ENCODE measurements around the gene EXOC2.

EXOC2 gene

GRCh38 chr6:505374-505773 lies 187.6 kb downstream of the EXOC2 start:
- no peak for TF ChIP-seq CTCF (IDR thresholded peaks at IDR 0.05; ENCODE audit: low read depth, low read length)
- H3K4me3 ChIP-seq (ENCODE audit: low read depth, low read length) = no peak overlapping the region
- DNase-seq (ENCODE audit: low read depth, low spot score) = no peak
- in situ Hi-C loops (cut with HindIII; ENCODE audit: low sequenced_read_pairs) = no loop called here

DNA sequence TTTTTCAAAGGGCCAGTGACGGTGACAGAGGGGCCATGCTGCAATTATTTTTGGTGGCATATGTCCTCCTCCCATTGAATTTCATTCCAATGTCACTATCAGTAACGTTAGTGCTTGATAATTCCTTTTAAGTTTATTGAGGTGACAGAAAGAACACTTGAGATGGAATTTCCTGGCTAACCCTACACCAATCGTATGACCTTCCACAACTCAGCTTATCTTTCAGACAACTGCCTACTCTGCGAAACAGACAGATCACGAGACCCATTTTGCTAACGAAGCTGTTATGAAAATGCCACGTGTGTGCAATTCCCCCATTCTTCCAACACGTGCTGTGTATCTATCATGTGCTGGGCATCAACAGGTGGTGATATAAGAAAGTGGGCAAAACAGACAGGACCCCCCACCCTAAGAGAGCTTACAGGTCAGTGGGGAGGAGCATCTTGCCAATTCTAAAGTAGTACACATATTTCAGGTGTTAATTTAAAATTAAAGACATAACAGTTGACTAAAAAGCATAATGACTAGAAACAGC lies 188.4 kb downstream of the EXOC2 start:
- no peak overlapping the region for H3K4me3 ChIP-seq (ENCODE audit: low read depth, low read length)
- no peak for DNase-seq (ENCODE audit: low read depth, low spot score)
- TF ChIP-seq CTCF (IDR thresholded peaks at IDR 0.05; ENCODE audit: low read depth, low read length) = no peak
- in situ Hi-C loops (cut with HindIII; ENCODE audit: low sequenced_read_pairs) = no loop called here

DNA sequence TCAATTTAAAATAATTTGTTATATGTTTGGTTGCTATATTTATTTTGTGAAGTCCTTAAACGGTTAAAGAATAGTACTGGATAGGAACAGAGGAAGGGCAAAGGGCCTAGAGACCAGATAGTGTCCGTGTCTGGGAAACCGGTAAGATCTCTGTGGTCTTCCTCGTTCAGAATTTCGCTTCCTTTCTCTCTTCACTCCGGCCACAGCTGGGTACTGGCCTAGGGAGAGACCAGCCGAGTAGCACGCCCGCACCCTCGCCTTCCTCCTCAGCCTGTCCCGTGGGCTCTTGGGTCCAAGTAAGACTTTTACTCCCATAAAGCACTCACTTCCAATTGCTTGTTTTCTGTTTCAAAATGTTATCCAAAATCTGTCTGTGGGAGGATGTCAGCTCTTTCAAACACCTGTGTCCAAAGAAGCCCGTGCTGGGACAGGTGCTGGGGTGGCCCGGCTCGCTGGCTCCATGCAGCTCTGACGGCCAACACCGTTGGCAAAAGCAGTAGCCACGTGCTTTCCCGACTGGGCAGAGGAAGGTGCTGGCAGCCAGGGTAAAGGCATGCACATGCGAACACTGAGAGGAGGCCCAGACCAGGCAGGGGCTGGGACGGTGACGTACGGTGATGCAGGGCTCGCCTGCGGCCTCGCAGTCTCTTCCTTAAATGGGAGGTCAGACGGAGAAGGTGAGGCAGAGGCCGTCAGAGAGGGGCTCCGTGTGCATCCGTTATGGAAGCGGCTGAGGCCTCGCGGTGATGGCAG lies 189.2 kb downstream of the EXOC2 start:
- H3K4me3 ChIP-seq (ENCODE audit: low read depth, low read length) = no peak overlapping the region
- in situ Hi-C loops (cut with HindIII; ENCODE audit: low sequenced_read_pairs) = no loop called here
- TF ChIP-seq CTCF (IDR thresholded peaks at IDR 0.05; ENCODE audit: low read depth, low read length) = no peak
- no peak for DNase-seq (ENCODE audit: low read depth, low spot score)

DNA sequence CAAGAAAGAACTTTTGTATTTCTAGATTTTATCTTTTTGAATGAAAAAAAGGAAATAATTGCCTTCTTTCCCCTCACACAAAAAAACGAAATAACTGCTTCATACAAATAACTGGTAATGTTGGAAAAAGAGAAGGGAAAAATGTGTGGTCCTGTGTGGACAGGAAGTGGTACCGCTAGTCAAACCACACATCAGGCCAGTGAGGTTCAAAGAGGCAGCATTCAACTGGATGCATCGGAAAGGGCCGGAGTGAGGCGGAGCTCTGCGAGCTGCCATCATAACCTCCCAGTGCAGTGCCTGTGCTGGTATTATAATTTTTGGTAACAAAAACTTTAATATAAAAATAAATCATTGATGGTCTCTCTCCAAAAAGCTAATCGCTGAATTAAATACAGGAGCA lies 190.2 kb downstream of the EXOC2 start:
- no peak for TF ChIP-seq CTCF (IDR thresholded peaks at IDR 0.05; ENCODE audit: low read depth, low read length)
- in situ Hi-C loops (cut with HindIII; ENCODE audit: low sequenced_read_pairs) = no loop called here
- H3K4me3 ChIP-seq (ENCODE audit: low read depth, low read length) = no peak overlapping the region

DNA sequence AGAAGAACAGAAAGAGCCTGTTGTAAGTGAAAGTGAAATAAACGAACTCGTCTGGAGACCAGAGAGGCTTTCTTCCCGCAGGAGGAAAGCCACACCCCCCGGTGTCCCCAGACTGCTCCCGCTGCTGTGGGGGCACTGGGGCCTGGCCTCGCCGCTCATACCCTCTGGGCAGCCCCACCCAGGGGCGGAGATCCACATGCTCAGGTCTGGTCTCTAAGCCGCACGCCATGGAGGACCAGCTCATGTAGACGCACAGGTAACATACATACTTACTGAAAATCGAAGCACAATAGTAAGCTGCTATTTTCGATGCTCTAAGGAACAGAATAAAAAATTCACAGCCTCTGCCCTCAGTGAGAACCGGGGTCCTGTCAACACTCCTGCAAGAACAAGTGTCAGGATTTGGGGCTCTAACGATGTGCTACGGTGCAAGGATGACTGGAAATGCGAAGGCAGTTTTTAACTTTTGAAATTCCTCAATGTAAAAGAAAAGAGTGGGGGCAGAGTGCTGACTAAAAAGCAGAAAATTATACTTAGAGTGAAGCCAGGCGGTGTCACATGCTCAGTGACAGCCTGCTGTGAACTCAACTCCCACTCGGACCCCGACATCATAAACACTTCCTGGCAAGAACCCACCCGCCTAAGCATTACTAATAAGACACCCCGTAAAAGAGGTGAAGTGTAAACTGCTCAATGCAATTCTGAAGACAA lies 190.9 kb downstream of the EXOC2 start:
- in situ Hi-C loops (cut with HindIII; ENCODE audit: low sequenced_read_pairs) = no loop called here
- no peak overlapping the region for H3K4me3 ChIP-seq (ENCODE audit: low read depth, low read length)
- DNase-seq (ENCODE audit: low read depth, low spot score) = no peak
- no peak for TF ChIP-seq CTCF (IDR thresholded peaks at IDR 0.05; ENCODE audit: low read depth, low read length)

More for the DNA sequence above, 190.2 kb downstream of the EXOC2 start:
- DNase-seq (ENCODE audit: low read depth, low spot score) = no peak

DNA sequence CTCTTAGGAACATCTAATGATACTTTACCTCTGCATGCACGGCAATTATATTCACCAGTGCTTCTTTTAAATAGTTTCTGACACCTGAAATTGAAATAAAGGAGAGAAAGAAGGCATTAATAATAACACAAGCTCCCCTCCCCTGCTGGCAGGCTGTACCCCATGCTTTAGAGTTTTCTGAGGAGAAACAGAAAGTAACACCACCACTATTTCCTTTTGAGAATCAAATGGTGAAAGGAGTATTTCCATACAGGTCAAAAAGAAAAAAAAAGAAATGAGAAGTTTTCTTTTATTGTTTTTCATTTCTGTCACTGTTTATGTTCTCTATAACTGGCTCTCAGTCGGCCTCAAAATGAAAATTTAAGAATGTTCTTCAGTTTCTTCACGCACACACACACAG lies 193.3 kb downstream of the EXOC2 start:
- in situ Hi-C loops (cut with HindIII; ENCODE audit: low sequenced_read_pairs) = no loop called here
- H3K4me3 ChIP-seq (ENCODE audit: low read depth, low read length) = no peak overlapping the region
- TF ChIP-seq CTCF (IDR thresholded peaks at IDR 0.05; ENCODE audit: low read depth, low read length) = no peak
- DNase-seq (ENCODE audit: low read depth, low spot score) = no peak
